Rectal smooth muscle tissue (tissue), 1 donor: ENCODE data around the gene USF2.

Experiments used
- H3K27ac ChIP-seq: one replicate; pipeline ENCODE4 v1.7.0; 2013; ENCODE audit warnings: low read depth, low read length, inconsistent platforms
- H3K27me3 ChIP-seq: one replicate; pipeline ENCODE4 v1.7.0; 2013; ENCODE audit warnings: low read length; ENCODE audit not compliant: control insufficient read depth, insufficient read depth
- H3K36me3 ChIP-seq: one replicate; pipeline ENCODE4 v1.7.0; 2013; ENCODE audit warnings: low read length; ENCODE audit not compliant: control insufficient read depth, insufficient read depth
- H3K4me1 ChIP-seq: one replicate; pipeline ENCODE4 v1.7.0; 2013; ENCODE audit warnings: low read length; ENCODE audit not compliant: control insufficient read depth, insufficient read depth
- H3K4me3 ChIP-seq: one replicate; pipeline ENCODE4 v1.7.0; 2013; ENCODE audit warnings: low read length
- H3K9ac ChIP-seq: one replicate; pipeline ENCODE4 v1.7.0; 2013; ENCODE audit warnings: low read length

The USF2 gene

GRCh38 chr19:35295792-35296462 is 27.2 kb downstream of the USF2 start:
- peaks cover 6% of the 10 kb centered on the region for H3K27me3 ChIP-seq
- H3K4me3 ChIP-seq, result no peak overlapping the region
- H3K27ac ChIP-seq, result no peak overlapping the region
- H3K36me3 ChIP-seq, result no peaks in the 10 kb centered on the region
- no peak overlapping the region for H3K9ac ChIP-seq
- H3K4me1 ChIP-seq, result no peaks in the 10 kb centered on the region

GRCh38 chr19:35296644-35297514 is 28.1 kb downstream of the USF2 start:
- Histone ChIP-seq H3K36me3 (no peaks in the 10 kb centered on the region), H3K4me3 (no peak overlapping the region), H3K9ac (no peak overlapping the region), H3K27ac (no peak overlapping the region), H3K27me3 (peaks cover 2% of the 10 kb centered on the region), H3K4me1 (no peaks in the 10 kb centered on the region)

- Histone ChIP-seq H3K36me3 (no peaks in the 10 kb centered on the region), H3K27ac (no peak overlapping the region), H3K27me3 (peaks cover 2% of the 10 kb centered on the region), H3K9ac (no peak overlapping the region), H3K4me1 (no peaks in the 10 kb centered on the region), H3K4me3 (no peak overlapping the region)
Measured at GRCh38 chr19:35297515-35297848, 28.7 kb downstream of the USF2 start.

GRCh38 chr19:35297922-35298321 is 29.2 kb downstream of the USF2 start:
- no peaks in the 10 kb centered on the region for H3K36me3 ChIP-seq
- H3K9ac ChIP-seq, result no peak overlapping the region
- H3K27me3 ChIP-seq, result peaks cover 2% of the 10 kb centered on the region
- no peak overlapping the region for H3K27ac ChIP-seq
- no peak overlapping the region for H3K4me3 ChIP-seq
- H3K4me1 ChIP-seq, result no peaks in the 10 kb centered on the region

- Histone ChIP-seq H3K4me3 (no peak overlapping the region), H3K27me3 (peaks cover 2% of the 10 kb centered on the region), H3K4me1 (no peaks in the 10 kb centered on the region), H3K27ac (no peak overlapping the region), H3K9ac (no peak overlapping the region), H3K36me3 (no peaks in the 10 kb centered on the region)
Measured at GRCh38 chr19:35298561-35298972, 29.8 kb downstream of the USF2 start.

- H3K4me3 ChIP-seq, result no peak overlapping the region
- H3K4me1 ChIP-seq, result no peaks in the 10 kb centered on the region
- H3K27me3 ChIP-seq, result peaks cover 4% of the 10 kb centered on the region
- no peaks in the 10 kb centered on the region for H3K36me3 ChIP-seq
- H3K9ac ChIP-seq, result no peak overlapping the region
- H3K27ac ChIP-seq, result no peak overlapping the region
Measured at GRCh38 chr19:35299523-35300338, 31.0 kb downstream of the USF2 start.

GRCh38 chr19:35300339-35300649 is 31.5 kb downstream of the USF2 start:
- Histone ChIP-seq H3K4me3 (no peak overlapping the region), H3K4me1 (no peaks in the 10 kb centered on the region), H3K27ac (no peak overlapping the region), H3K36me3 (no peaks in the 10 kb centered on the region), H3K9ac (no peak overlapping the region), H3K27me3 (peaks cover 4% of the 10 kb centered on the region)

GRCh38 chr19:35301961-35302360 is 33.2 kb downstream of the USF2 start:
- no peak overlapping the region for H3K27ac ChIP-seq

GRCh38 chr19:35302446-35302845 is 33.7 kb downstream of the USF2 start:
- H3K27me3 ChIP-seq, result peaks cover 3% of the 10 kb centered on the region
- no peaks in the 10 kb centered on the region for H3K4me1 ChIP-seq
- no peak overlapping the region for H3K4me3 ChIP-seq
- no peak overlapping the region for H3K9ac ChIP-seq
- no peak overlapping the region for H3K27ac ChIP-seq
- H3K36me3 ChIP-seq, result no peaks in the 10 kb centered on the region

More at GRCh38 chr19:35301961-35302360, 33.2 kb downstream of the USF2 start:
- Histone ChIP-seq H3K36me3 (no peaks in the 10 kb centered on the region), H3K9ac (no peak overlapping the region), H3K4me3 (no peak overlapping the region), H3K27me3 (peaks cover 4% of the 10 kb centered on the region), H3K4me1 (no peaks in the 10 kb centered on the region)

GRCh38 chr19:35303357-35303915 is 34.7 kb downstream of the USF2 start:
- no peaks in the 10 kb centered on the region for H3K36me3 ChIP-seq
- no peaks in the 10 kb centered on the region for H3K4me1 ChIP-seq
- peaks cover 3% of the 10 kb centered on the region for H3K27me3 ChIP-seq
- H3K27ac ChIP-seq, result no peak overlapping the region
- H3K4me3 ChIP-seq, result no peak overlapping the region
- no peak overlapping the region for H3K9ac ChIP-seq

- Histone ChIP-seq H3K4me3 (no peak overlapping the region), H3K27ac (no peak overlapping the region), H3K9ac (no peak overlapping the region), H3K36me3 (no peaks in the 10 kb centered on the region), H3K4me1 (no peaks in the 10 kb centered on the region), H3K27me3 (peaks cover 3% of the 10 kb centered on the region)
Measured at GRCh38 chr19:35304036-35304435, 35.3 kb downstream of the USF2 start.

GRCh38 chr19:35305181-35305580 is 36.4 kb downstream of the USF2 start:
- no peak overlapping the region for H3K27ac ChIP-seq
- H3K9ac ChIP-seq, result no peak overlapping the region
- no peak overlapping the region for H3K4me3 ChIP-seq
- H3K27me3 ChIP-seq, result peaks cover 3% of the 10 kb centered on the region
- H3K4me1 ChIP-seq, result no peaks in the 10 kb centered on the region
- H3K36me3 ChIP-seq, result no peaks in the 10 kb centered on the region
